HepG2 (cell line): ENCODE measurements around the gene PDCD1LG2. TPM values are rescaled to one million over a fixed set of nuclear protein-coding genes. Genes with fewer than 3 reads are reported as not detected.

ENCODE experiments used
- ATAC-seq: fragments of 200-7000 bp; cut with Tn5 transposase; 3 replicates; pipeline ENCODE4 v1.9.1; 2020; ENCODE audit warnings: mild to moderate bottlenecking, moderate library complexity
- BruUV-seq: library from RNA; stranded (reverse); fragments of 400-500 nt; replicated peaks from 2 replicates; lab custom pipeline; 2021; lab: Mats Ljungman, UMichigan
- CTCF ChIA-PET: fragments of 300-600 bp; formaldehyde crosslinking; extraction: SDS; loops from one replicate; lab custom pipeline; 2021; ENCODE audit warnings: low total read pairs, inconsistent platforms, low intra/inter-chr PET ratio; lab: Yijun Ruan, JAX
- POLR2A ChIA-PET: fragments of 350-600 bp; sonication (Branson Sonifier 250); formaldehyde crosslinking; loops from one replicate; lab custom pipeline; 2020; ENCODE audit warnings: antibody characterized with exemption, inconsistent platforms; lab: Yijun Ruan, JAX
- DNase-seq: peaks from one replicate; pipeline ENCODE4 v3.0.0-alpha.2; 2015; ENCODE audit warnings: low spot score
- FAIRE-seq: peaks from 3 replicates; lab custom pipeline; 2011; peaks lifted over from hg19 to GRCh38; lab: Jason Lieb, UNC
- H2AFZ ChIP-seq: one replicate; pipeline ENCODE4 v1.6.1; 2011; ENCODE audit warnings: low read length, inconsistent platforms
- H3K27ac ChIP-seq: fragments of 300-600 bp; 3 replicates; pipeline ENCODE4 v1.8.0; 2011; ENCODE audit warnings: mixed run types, mild to moderate bottlenecking, mixed read lengths, low read length, inconsistent platforms; ENCODE audit not compliant: insufficient read depth; ENCODE audit errors: extremely low read length
- H3K27me3 ChIP-seq, 2 experiments: fragments of 200-600 bp in 1 of 2; 2 replicates in 1 of 2; 3 replicates in 1 of 2; pipeline versions ENCODE4 v1.6.0 to v1.8.0; 2011; ENCODE audit warnings: low read length in 2 of 2, mild to moderate bottlenecking in 2 of 2, moderate library complexity in 2 of 2, inconsistent platforms in 1 of 2; ENCODE audit not compliant: insufficient read depth in 2 of 2, control insufficient read depth in 1 of 2
- H3K36me3 ChIP-seq, 2 experiments: fragments of 200-600 bp in 1 of 2; replicated peaks in 1 of 2; 2 replicates in 1 of 2; 3 replicates in 1 of 2; pipeline versions ENCODE4 v1.5.1 to v1.8.0; 2011; ENCODE audit warnings: low read length in 2 of 2, inconsistent platforms in 1 of 2; ENCODE audit not compliant: insufficient read depth in 2 of 2, control insufficient read depth in 1 of 2
- H3K4me1 ChIP-seq: 2 replicates; pipeline ENCODE4 v1.5.1; 2012; ENCODE audit warnings: low read length, inconsistent platforms; ENCODE audit not compliant: insufficient read depth
- H3K4me2 ChIP-seq: 2 replicates; pipeline ENCODE4 v1.6.0; 2011; ENCODE audit warnings: low read depth, low read length, inconsistent platforms
- H3K4me3 ChIP-seq, 3 experiments: fragments of 200-600 bp in 1 of 3; sonication (generic), shearing (Covaris generic) in 1 of 3; replicated peaks in 1 of 3; 2 replicates each; pipeline ENCODE4 v1.5.1; 2011 to 2016; ENCODE audit warnings: low read length in 3 of 3, inconsistent platforms in 2 of 3, low read depth in 2 of 3, mild to moderate bottlenecking in 2 of 3, control low read depth in 1 of 3, mixed read lengths in 1 of 3; ENCODE audit not compliant: insufficient read depth in 1 of 3
- H3K79me2 ChIP-seq: one replicate; pipeline ENCODE4 v1.6.1; 2011; ENCODE audit warnings: low read length, inconsistent platforms; ENCODE audit not compliant: insufficient read depth
- H3K9ac ChIP-seq: 2 replicates; pipeline ENCODE4 v1.6.0; 2011; ENCODE audit warnings: mild to moderate bottlenecking, low read depth, low read length, inconsistent platforms; ENCODE audit not compliant: insufficient read depth
- H3K9me3 ChIP-seq: 2 replicates; pipeline ENCODE4 v1.5.1; 2012; ENCODE audit warnings: mild to moderate bottlenecking, low read length
- H4K20me1 ChIP-seq: 2 replicates; pipeline ENCODE4 v1.6.0; 2011; ENCODE audit warnings: inconsistent platforms, mild to moderate bottlenecking, low read length, moderate library complexity; ENCODE audit not compliant: insufficient read depth
- AHR ChIP-seq: IDR thresholded peaks from 2 replicates; pipeline ENCODE4 v1.6.1; 2018; ENCODE audit warnings: missing genetic modification reagents, missing compliant biosample characterization
- FOXJ3 ChIP-seq: sonication (generic); formaldehyde crosslinking; IDR thresholded peaks from 2 replicates; pipeline ENCODE4 v1.4.0; 2020; ENCODE audit warnings: missing genetic modification reagents, mild to moderate bottlenecking, borderline replicate concordance
- KAT7 ChIP-seq: IDR thresholded peaks from 2 replicates; pipeline ENCODE4 v1.6.1; 2018; ENCODE audit warnings: borderline replicate concordance, missing compliant biosample characterization
- NCOA2 ChIP-seq: sonication (generic); formaldehyde crosslinking; IDR thresholded peaks from 2 replicates; pipeline ENCODE4 v1.8.0; 2022; ENCODE audit warnings: inconsistent platforms
- SNRNP70 ChIP-seq: fragments of 200-400 bp; formaldehyde crosslinking; IDR thresholded peaks from 2 replicates; pipeline ENCODE4 v1.6.1; 2017; ENCODE audit warnings: mild to moderate bottlenecking, low read depth, low read length, moderate library complexity
- SP4 ChIP-seq: sonication (generic); formaldehyde crosslinking; IDR thresholded peaks from 2 replicates; pipeline ENCODE4 v1.8.1; 2023; ENCODE audit warnings: mild to moderate bottlenecking, missing genetic modification reagents
- SRSF9 ChIP-seq: fragments of 200-400 bp; formaldehyde crosslinking; IDR thresholded peaks from 2 replicates; pipeline ENCODE4 v1.6.1; 2018; ENCODE audit warnings: borderline replicate concordance, mild to moderate bottlenecking, low read depth, low read length; ENCODE audit not compliant: insufficient read depth, poor library complexity, severe bottlenecking
- TAF15 ChIP-seq: fragments of 200-400 bp; formaldehyde crosslinking; IDR thresholded peaks from one replicate; pipeline ENCODE4 v1.6.1; 2018; ENCODE audit warnings: mild to moderate bottlenecking, low read depth, low read length; ENCODE audit not compliant: poor library complexity, severe bottlenecking
- ZNF276 ChIP-seq: sonication (generic); formaldehyde crosslinking; IDR thresholded peaks from 2 replicates; pipeline ENCODE4 v1.4.0; 2020; ENCODE audit warnings: mild to moderate bottlenecking, low read depth, missing genetic modification reagents
- WGBS: methylation state at CpG from one replicate; pipeline ENCODE4 v1.1.6; 2017; ENCODE audit warnings: low lambda C conversion rate; 5-methylcytosine and 5-hydroxymethylcytosine counted together
- in situ Hi-C: cut with HindIII; loops from 2 replicates; pipeline ENCODE4 v1.10.0; 2017; ENCODE audit warnings: low pct_unique_long_range_greater_than_20kb; ENCODE audit not compliant: extremely low pct_ligation_motif_present
- intact Hi-C: fragments of 100-400 bp; cut with micrococcal nuclease; formaldehyde crosslinking; loops from one replicate; pipeline ENCODE4 v1.10.0; 2022; ENCODE audit not compliant: unreplicated experiment
- polyA plus RNA-seq, 8 experiments: library from polyadenylated mRNA; depleted of rRNA in 3 of 8; stranded (reverse) in 7 of 8; unstranded in 1 of 8; fragments of >200 nt; fragmentation: Illumina TruSeq in 4 of 8; extraction: Trizol in 4 of 8; gene quantifications; 2 replicates each; pipeline versions ENCODE4 v1.2.1 to v1.2.3, GENCODE V29; 2011 to 2016; ENCODE audit warnings: low read depth in 4 of 8, missing spikeins in 1 of 8, mixed read lengths in 1 of 8; ENCODE audit not compliant: insufficient read depth in 1 of 8
- total RNA-seq, 5 experiments: library from RNA; depleted of rRNA; stranded (reverse); fragments of >200 nt; fragmentation: Illumina TruSeq; extraction: Trizol; gene quantifications; 2 replicates each; pipeline ENCODE4 v1.2.3, GENCODE V29; 2016; ENCODE audit warnings: low read depth in 1 of 5
- TF ChIP-seq, protein P1 (sequence below): sonication (generic); formaldehyde crosslinking; IDR thresholded peaks from 2 replicates; pipeline ENCODE4 v1.4.0; 2020; ENCODE audit warnings: missing genetic modification reagents, mild to moderate bottlenecking, borderline replicate concordance

PDCD1LG2 gene
- total and polyA plus RNA-seq, 2 of the 13 experiments (the other 11 are each of a cell fraction or from before 2014, with no cell fraction given): not detected

DNA sequence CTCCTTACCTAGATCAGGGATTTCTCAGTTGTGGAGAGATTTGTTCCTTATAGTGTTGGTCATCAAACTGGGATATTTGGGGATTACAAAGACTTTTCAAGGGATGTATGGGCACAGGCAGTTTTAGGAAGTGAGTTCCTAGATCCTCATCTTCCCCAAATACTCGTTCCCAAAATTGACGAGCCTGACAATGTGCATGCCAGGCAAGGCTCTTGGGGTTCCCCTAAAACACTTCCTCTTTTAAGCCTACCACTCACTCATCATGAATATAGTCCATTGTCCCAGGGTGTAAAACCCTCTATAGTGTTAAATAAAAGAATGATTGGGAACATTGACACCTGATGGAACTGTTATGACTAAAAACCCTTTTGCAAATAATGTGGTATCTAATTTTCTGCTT, 26.4 kb downstream of the PDCD1LG2 start:
- 0% methylated on average over 2 of the region's 2 CpGs for WGBS
- FAIRE-seq: no peak
- no peaks in the 10 kb centered on the region for H3K9me3 ChIP-seq
- no peak for ATAC-seq
- H3K9ac ChIP-seq: no peak overlapping the region
- no peaks in the 10 kb centered on the region for H4K20me1 ChIP-seq
- H3K79me2 ChIP-seq: no peaks in the 10 kb centered on the region
- H3K36me3 ChIP-seq: no peaks in the 10 kb centered on the region
- BruUV-seq: no TSS peak
- H3K4me2 ChIP-seq: no peak overlapping the region
- intact Hi-C loops: no loop called here
- TF ChIP-seq ZNF276 (CRISPR knock-in tag): no peak
- no peak for TF ChIP-seq NCOA2
- no peak for TF ChIP-seq AHR (CRISPR knock-in tag)
- TF ChIP-seq KAT7 (CRISPR knock-in tag): no peak
- no peak for TF ChIP-seq SP4
- no peak for TF ChIP-seq SRSF9
- TF ChIP-seq FOXJ3 (CRISPR knock-in tag): no peak
- no peak for TF ChIP-seq TAF15
- TF ChIP-seq, protein P1, sequence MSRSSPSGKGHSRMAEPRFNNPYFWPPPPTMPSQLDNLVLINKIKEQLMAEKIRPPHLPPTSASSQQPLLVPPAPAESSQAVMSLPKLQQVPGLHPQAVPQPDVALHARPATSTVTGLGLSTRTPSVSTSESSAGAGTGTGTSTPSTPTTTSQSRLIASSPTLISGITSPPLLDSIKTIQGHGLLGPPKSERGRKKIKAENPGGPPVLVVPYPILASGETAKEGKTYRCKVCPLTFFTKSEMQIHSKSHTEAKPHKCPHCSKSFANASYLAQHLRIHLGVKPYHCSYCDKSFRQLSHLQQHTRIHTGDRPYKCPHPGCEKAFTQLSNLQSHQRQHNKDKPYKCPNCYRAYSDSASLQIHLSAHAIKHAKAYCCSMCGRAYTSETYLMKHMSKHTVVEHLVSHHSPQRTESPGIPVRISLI: no peak
- no peak for TF ChIP-seq SNRNP70
- H3K4me3 ChIP-seq: no peak overlapping the region
- 0 out of 5 replicates have a peak, but pooled peaks cover 0 to 3% of the 10 kb centered on the region in 2 experiments for H3K27me3 ChIP-seq
- ChIA-PET CTCF (no interaction called here), POLR2A (no interaction called here)
- DNase-seq: no peak
- in situ Hi-C loops: no loop called here
- no peak overlapping the region for H2AFZ ChIP-seq
- no peak overlapping the region for H3K27ac ChIP-seq
- H3K4me1 ChIP-seq: no peaks in the 10 kb centered on the region; the same call in 1 of the 2 replicates
